Fibroblast of pulmonary artery (primary cell): ENCODE measurements around the gene TCEAL8.

Source experiments
- DNase-seq: peaks from one replicate; pipeline ENCODE4 v3.0.0-alpha.2; 2010; ENCODE audit warnings: low read depth
- H3K4me3 ChIP-seq: replicated peaks from 2 replicates; pipeline ENCODE4 v1.5.1; 2011; ENCODE audit warnings: low read depth, mild to moderate bottlenecking, control low read depth, low read length, moderate library complexity
- TF ChIP-seq, protein P1 (sequence below): IDR thresholded peaks from 2 replicates; pipeline ENCODE4 v1.5.1; 2011; ENCODE audit warnings: mild to moderate bottlenecking, control low read depth, low read length, inconsistent platforms; ENCODE audit errors: missing control alignments

The TCEAL8 gene

DNA sequence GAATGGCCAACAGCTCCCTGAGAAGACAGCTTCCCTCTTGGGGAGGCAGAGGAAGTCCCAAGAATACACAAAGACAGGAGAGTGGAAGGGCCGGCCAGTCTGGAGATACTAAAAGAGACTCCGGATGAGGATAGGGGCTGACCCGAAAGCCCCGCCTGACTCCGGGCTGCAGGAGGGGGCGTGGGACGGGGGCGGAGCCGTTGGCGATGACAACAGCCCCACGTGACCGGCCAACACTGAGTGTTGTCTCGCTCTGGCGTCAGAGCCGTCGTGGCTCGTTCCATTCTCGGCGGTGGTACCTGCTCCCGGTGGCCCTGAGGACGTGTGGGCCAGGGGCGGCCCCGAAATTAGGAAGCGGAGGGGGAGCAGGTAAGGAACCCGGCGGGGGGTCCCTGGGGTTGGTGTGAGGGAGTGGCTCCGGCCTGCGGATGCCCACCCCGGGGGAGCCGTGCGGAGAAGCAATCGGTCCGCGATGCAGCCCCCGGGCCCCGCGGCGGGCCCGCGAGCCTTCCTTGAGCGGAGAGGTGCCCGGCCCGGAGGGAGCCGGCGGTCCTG, 40.0 kb downstream of the TCEAL8 start, which contains the start of gene BEX4:
Gene BEX4, plus strand, starts transcription at position 239 of the 555 bp plus-strand sequence. CDS start 1,046 bp downstream, outside the sequence.
- H3K4me3 ChIP-seq = peak within 1 kb of the TSS; percentile 62
- DNase-seq = peak; percentile 64
- TF ChIP-seq, protein P1, sequence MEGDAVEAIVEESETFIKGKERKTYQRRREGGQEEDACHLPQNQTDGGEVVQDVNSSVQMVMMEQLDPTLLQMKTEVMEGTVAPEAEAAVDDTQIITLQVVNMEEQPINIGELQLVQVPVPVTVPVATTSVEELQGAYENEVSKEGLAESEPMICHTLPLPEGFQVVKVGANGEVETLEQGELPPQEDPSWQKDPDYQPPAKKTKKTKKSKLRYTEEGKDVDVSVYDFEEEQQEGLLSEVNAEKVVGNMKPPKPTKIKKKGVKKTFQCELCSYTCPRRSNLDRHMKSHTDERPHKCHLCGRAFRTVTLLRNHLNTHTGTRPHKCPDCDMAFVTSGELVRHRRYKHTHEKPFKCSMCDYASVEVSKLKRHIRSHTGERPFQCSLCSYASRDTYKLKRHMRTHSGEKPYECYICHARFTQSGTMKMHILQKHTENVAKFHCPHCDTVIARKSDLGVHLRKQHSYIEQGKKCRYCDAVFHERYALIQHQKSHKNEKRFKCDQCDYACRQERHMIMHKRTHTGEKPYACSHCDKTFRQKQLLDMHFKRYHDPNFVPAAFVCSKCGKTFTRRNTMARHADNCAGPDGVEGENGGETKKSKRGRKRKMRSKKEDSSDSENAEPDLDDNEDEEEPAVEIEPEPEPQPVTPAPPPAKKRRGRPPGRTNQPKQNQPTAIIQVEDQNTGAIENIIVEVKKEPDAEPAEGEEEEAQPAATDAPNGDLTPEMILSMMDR = no peak

DNA sequence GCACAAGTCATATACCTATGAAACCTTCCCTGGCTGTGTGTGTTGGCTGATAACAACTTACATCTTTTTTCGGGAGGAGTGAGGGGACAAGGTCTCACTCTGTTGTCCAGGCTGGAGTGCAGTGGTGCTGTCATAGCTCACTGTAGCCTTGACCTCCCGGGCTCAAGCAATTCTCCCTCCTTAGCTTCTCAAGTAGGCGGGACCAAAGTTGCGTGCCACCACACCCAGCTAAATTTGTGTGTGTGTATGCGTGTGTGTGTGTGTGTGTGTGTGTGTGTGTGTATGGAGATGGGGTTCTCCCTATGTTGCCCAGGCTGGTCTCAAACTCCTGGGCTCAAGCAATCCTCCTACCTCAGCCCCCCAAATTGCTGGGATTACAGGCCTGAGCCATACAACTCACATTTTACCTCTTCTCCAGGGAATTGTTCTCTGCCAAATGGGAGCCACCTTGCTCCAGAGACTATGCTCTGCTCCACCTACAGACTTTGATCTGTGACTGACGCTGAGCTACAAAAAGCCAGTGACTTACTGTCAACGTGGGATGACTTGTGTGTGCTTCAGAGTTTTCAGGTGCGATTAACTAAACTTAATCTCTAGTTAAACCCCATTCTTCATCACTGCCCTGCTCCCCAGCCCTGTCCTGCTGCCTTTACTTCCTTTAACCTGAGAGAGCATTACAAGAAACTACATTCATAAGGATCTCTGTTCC, 42.1 kb downstream of the TCEAL8 start:
- no peak overlapping the region for H3K4me3 ChIP-seq
- DNase-seq = no peak
- TF ChIP-seq, protein P1 = no peak

DNA sequence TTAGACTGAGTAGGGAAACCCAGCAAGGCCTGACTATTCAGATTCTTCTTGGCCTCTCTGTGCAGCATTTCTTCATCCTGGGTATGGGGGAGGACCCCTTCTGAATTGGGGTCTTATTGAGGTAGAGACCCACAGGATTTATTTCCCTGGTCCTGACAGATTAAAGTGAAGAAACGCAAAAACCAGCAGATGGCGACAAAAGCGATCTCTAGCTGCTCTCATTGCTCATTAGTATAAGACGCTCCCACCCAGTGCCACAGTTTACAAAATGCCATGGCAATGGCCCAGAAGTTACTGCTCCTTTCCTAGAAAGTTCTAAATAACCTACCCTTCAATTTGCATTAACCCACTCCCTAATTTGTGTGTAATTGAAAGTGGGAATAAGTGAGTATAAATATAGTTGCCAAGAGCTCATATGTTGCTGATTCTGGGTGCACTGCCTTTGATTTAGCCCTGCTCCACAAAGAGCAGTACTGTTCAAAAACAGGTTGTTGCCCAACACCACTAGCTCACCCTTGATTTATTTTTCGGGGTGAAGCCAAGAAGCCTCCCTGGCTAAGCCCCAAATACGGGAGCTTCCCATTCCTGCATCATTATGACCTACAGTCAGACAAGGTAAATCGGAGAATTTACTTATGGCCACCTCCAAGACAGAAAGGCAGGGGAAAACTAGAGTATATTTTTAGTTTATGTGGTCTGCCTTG, 43.8 kb downstream of the TCEAL8 start:
- TF ChIP-seq, protein P1 = peak; percentile 55
- DNase-seq = peak; percentile 60
- H3K4me3 ChIP-seq = no peak overlapping the region

DNA sequence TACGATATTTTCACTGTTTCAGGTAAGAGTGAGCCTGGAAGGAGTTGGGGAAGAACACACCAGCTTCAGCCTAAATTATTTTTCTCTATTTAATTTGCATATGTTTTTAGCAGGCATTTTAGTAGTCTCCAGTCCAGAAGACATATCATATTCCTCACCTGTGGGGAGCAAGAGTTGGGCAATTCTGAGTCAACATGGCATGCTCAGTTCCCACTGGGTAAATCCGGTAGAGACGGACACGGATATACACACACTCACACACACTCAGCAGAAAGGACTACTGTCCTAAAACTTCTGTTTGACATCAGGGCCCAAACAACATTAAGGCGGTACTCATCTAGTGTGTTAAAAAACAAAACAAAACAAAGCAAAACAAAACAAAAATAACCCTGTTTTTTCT, 44.9 kb downstream of the TCEAL8 start:
- no peak overlapping the region for H3K4me3 ChIP-seq
- DNase-seq = no peak
- TF ChIP-seq, protein P1 = no peak
